RWPE1 (cell line): ENCODE results near the gene GAPDHS.

Experiments
- CTCF ChIA-PET: fragments of 350-600 bp; sonication (Branson Sonifier 250); formaldehyde crosslinking; extraction: SDS; loops from one replicate; lab custom pipeline; 2021; lab: Yijun Ruan, JAX
- POLR2A ChIA-PET: fragments of 400-600 bp; formaldehyde crosslinking; extraction: SDS; loops from one replicate; lab custom pipeline; 2020; ENCODE audit warnings: antibody characterized with exemption; ENCODE audit not compliant: low non-redundant PET; lab: Yijun Ruan, JAX
- DNase-seq: peaks from one replicate; pipeline ENCODE4 v3.0.0; 2012; ENCODE audit warnings: low spot score
- H3K27ac ChIP-seq: fragments of 450-650 bp; 2 replicates; pipeline ENCODE4 v1.5.1; 2017
- CTCF ChIP-seq: fragments of 450-650 bp; conservative IDR thresholded peaks from 2 replicates; pipeline ENCODE4 v1.5.1; 2017; ENCODE audit warnings: low read depth, mild to moderate bottlenecking

GAPDHS gene

GRCh38 chr19:35509018-35509652, 24.1 kb upstream of the GAPDHS start:
- DNase-seq = peak; percentile 82
- peak overlapping the region; percentile 90 for H3K27ac ChIP-seq
- POLR2A ChIA-PET = interaction anchor here (0.6 kb wide), 1 partner anchor 270 kb away, joined by 3 read pairs; no protein-coding TSS in a partner anchor
- TF ChIP-seq CTCF = no peak
- CTCF ChIA-PET = interaction anchor here (1.4 to 2.5 kb wide), 3 partner anchors 7 to 14 kb away, joined by 6 to 10 read pairs (median 8); no protein-coding TSS in a partner anchor

- DNase-seq = peak; percentile 93
- H3K27ac ChIP-seq = peak overlapping the region; percentile 90
- POLR2A ChIA-PET = interaction anchor here (0.9 kb wide), 1 partner anchor 53 kb away, joined by 3 read pairs; no protein-coding TSS in a partner anchor
- CTCF ChIA-PET = interaction anchor here (0.5 to 2.2 kb wide), 21 partner anchors 8 to 570 kb away, joined by 3 to 16 read pairs (median 4); partner anchors contain the start of genes PSENEN and U2AF1L4
- TF ChIP-seq CTCF = peak; percentile 95
Measured at GRCh38 chr19:35509861-35510625, 23.2 kb upstream of the GAPDHS start.

- TF ChIP-seq CTCF = peak; percentile 25
- peak overlapping the region; percentile 90 for H3K27ac ChIP-seq
- POLR2A ChIA-PET = interaction anchor here (0.9 kb wide), 1 partner anchor 52 kb away, joined by 3 read pairs; no protein-coding TSS in a partner anchor
- CTCF ChIA-PET = interaction anchor here (0.5 to 2.2 kb wide), 21 partner anchors 8 to 570 kb away, joined by 3 to 16 read pairs (median 4); partner anchors contain the start of genes PSENEN and U2AF1L4
- DNase-seq = no peak
Measured at GRCh38 chr19:35510626-35510964, 22.7 kb upstream of the GAPDHS start.

GRCh38 chr19:35511337-35511736, 21.9 kb upstream of the GAPDHS start:
- H3K27ac ChIP-seq = no peak overlapping the region
- no peak for TF ChIP-seq CTCF
- CTCF ChIA-PET = interaction anchor here (0.6 to 2.2 kb wide), 5 partner anchors 15 to 359 kb away, joined by 3 to 16 read pairs (median 4); no protein-coding TSS in a partner anchor
- no peak for DNase-seq
- POLR2A ChIA-PET = no interaction called here

GRCh38 chr19:35512831-35513627, 20.2 kb upstream of the GAPDHS start:
- H3K27ac ChIP-seq = no peak overlapping the region
- POLR2A ChIA-PET = no interaction called here
- no peak for TF ChIP-seq CTCF
- DNase-seq = no peak
- CTCF ChIA-PET = interaction anchor here (0.6 to 2.0 kb wide), 2 partner anchors 18 to 148 kb away, joined by 3 to 9 read pairs; no protein-coding TSS in a partner anchor
